ENCODE data around the gene TENT4A.

The TENT4A gene

GRCh38 chr5:6718161-6718681 is 5.0 kb downstream of the TENT4A start:
- DNase-seq, result no peak

GRCh38 chr5:6718718-6719117 is 5.5 kb downstream of the TENT4A start:
- DNase-seq, result no peak

- DNase-seq, result no peak
Observed at GRCh38 chr5:6719417-6719816, 6.2 kb downstream of the TENT4A start.

- DNase-seq, result no peak
Observed at GRCh38 chr5:6719896-6720560, 6.8 kb downstream of the TENT4A start.

GRCh38 chr5:6720561-6720921 is 7.3 kb downstream of the TENT4A start:
- no peak for DNase-seq

- no peak for DNase-seq
Observed at GRCh38 chr5:6721442-6721841, 8.2 kb downstream of the TENT4A start.

GRCh38 chr5:6722015-6722414 is 8.8 kb downstream of the TENT4A start:
- DNase-seq, result no peak

- DNase-seq, result no peak
Observed at GRCh38 chr5:6723122-6723815, 10.0 kb downstream of the TENT4A start.

- DNase-seq, result no peak
Observed at GRCh38 chr5:6723816-6724300, 10.6 kb downstream of the TENT4A start.

- DNase-seq, result no peak
Observed at GRCh38 chr5:6724321-6724929, 11.2 kb downstream of the TENT4A start.

- DNase-seq, result no peak
Observed at GRCh38 chr5:6725421-6725820, 12.2 kb downstream of the TENT4A start.

GRCh38 chr5:6726006-6726405 is 12.8 kb downstream of the TENT4A start:
- DNase-seq, result no peak

GRCh38 chr5:6727231-6727630 is 14.0 kb downstream of the TENT4A start:
- DNase-seq, result no peak

- DNase-seq, result no peak
Observed at GRCh38 chr5:6728011-6728794, 15.0 kb downstream of the TENT4A start.

GRCh38 chr5:6728795-6729183 is 15.6 kb downstream of the TENT4A start:
- no peak for DNase-seq

GRCh38 chr5:6729386-6730310 is 16.4 kb downstream of the TENT4A start:
- no peak for DNase-seq

GRCh38 chr5:6730407-6730806 is 17.2 kb downstream of the TENT4A start:
- no peak for DNase-seq

GRCh38 chr5:6730807-6731206 is 17.6 kb downstream of the TENT4A start:
- no peak for DNase-seq

GRCh38 chr5:6731465-6732237 is 18.4 kb downstream of the TENT4A start:
- DNase-seq, result no peak

GRCh38 chr5:6732634-6733410 is 19.6 kb downstream of the TENT4A start:
- DNase-seq, result no peak

Measured in T-helper 9 cell (primary cell).